ENCODE data around the gene C5orf34.
A peak's percentile ranks its signal among the peaks of the same experiment; 100 is the strongest.
"Not testable (repeated sequence)": the region's sequence is repeated elsewhere in the genome, so short reads cannot be mapped to it uniquely, and the experiment has no call there.

The C5orf34 gene

GRCh38 chr5:43543434-43543833 lies 28.5 kb upstream of the C5orf34 start:
- Mint-ChIP-seq H3K27me3 (ENCODE audit: low read depth) (no peaks in the 10 kb centered on the region), H3K36me3 (ENCODE audit: low read depth) (peaks cover 33% of the 10 kb centered on the region), H3K4me1 (ENCODE audit: low read depth) (peaks cover 9% of the 10 kb centered on the region), H3K4me3 (no peak overlapping the region), H3K27ac (no peak overlapping the region), H3K9me3 (no peaks in the 10 kb centered on the region)

- no peak overlapping the region for H3K4me3 Mint-ChIP-seq
- H3K27ac Mint-ChIP-seq: no peak overlapping the region
- no peaks in the 10 kb centered on the region for H3K27me3 Mint-ChIP-seq (ENCODE audit: low read depth)
- H3K9me3 Mint-ChIP-seq: no peaks in the 10 kb centered on the region
- peaks cover 9% of the 10 kb centered on the region for H3K4me1 Mint-ChIP-seq (ENCODE audit: low read depth)
- peaks cover 34% of the 10 kb centered on the region for H3K36me3 Mint-ChIP-seq (ENCODE audit: low read depth)
These were observed 25.8 kb upstream of the C5orf34 start for GRCh38 chr5:43540746-43541145.

- H3K9me3 Mint-ChIP-seq: no peaks in the 10 kb centered on the region
- H3K27ac Mint-ChIP-seq: no peak overlapping the region
- peaks cover 13% of the 10 kb centered on the region for H3K4me1 Mint-ChIP-seq (ENCODE audit: low read depth)
- no peak overlapping the region for H3K4me3 Mint-ChIP-seq
- H3K36me3 Mint-ChIP-seq (ENCODE audit: low read depth): peaks cover 44% of the 10 kb centered on the region
- no peaks in the 10 kb centered on the region for H3K27me3 Mint-ChIP-seq (ENCODE audit: low read depth)
These were observed 22.0 kb upstream of the C5orf34 start for GRCh38 chr5:43536972-43537371.

GRCh38 chr5:43533646-43534045 lies 18.7 kb upstream of the C5orf34 start:
- H3K36me3 Mint-ChIP-seq (ENCODE audit: low read depth): peaks cover 53% of the 10 kb centered on the region
- H3K27me3 Mint-ChIP-seq (ENCODE audit: low read depth): no peaks in the 10 kb centered on the region
- H3K9me3 Mint-ChIP-seq: no peaks in the 10 kb centered on the region
- H3K27ac Mint-ChIP-seq: peak overlapping the region; percentile 55
- no peak overlapping the region for H3K4me3 Mint-ChIP-seq
- peaks cover 13% of the 10 kb centered on the region for H3K4me1 Mint-ChIP-seq (ENCODE audit: low read depth)

- no peaks in the 10 kb centered on the region for H3K27me3 Mint-ChIP-seq (ENCODE audit: low read depth)
- no peak overlapping the region for H3K4me3 Mint-ChIP-seq
- H3K9me3 Mint-ChIP-seq: no peaks in the 10 kb centered on the region
- peaks cover 60% of the 10 kb centered on the region for H3K36me3 Mint-ChIP-seq (ENCODE audit: low read depth)
- peaks cover 14% of the 10 kb centered on the region for H3K4me1 Mint-ChIP-seq (ENCODE audit: low read depth)
- H3K27ac Mint-ChIP-seq: no peak overlapping the region
These were observed 15.7 kb upstream of the C5orf34 start for GRCh38 chr5:43530648-43531047.

GRCh38 chr5:43523662-43524072 lies 8.7 kb upstream of the C5orf34 start:
- Mint-ChIP-seq H3K4me1 (ENCODE audit: low read depth) (peaks cover 3% of the 10 kb centered on the region), H3K4me3 (no peak overlapping the region), H3K9me3 (no peaks in the 10 kb centered on the region), H3K36me3 (ENCODE audit: low read depth) (peaks cover 37% of the 10 kb centered on the region), H3K27ac (no peak overlapping the region), H3K27me3 (ENCODE audit: low read depth) (no peaks in the 10 kb centered on the region)

GRCh38 chr5:43520615-43521014 lies 5.7 kb upstream of the C5orf34 start:
- H3K27ac Mint-ChIP-seq: no peak overlapping the region
- peaks cover 21% of the 10 kb centered on the region for H3K36me3 Mint-ChIP-seq (ENCODE audit: low read depth)
- H3K4me1 Mint-ChIP-seq (ENCODE audit: low read depth): peaks cover 8% of the 10 kb centered on the region
- H3K27me3 Mint-ChIP-seq (ENCODE audit: low read depth): no peaks in the 10 kb centered on the region
- H3K9me3 Mint-ChIP-seq: no peaks in the 10 kb centered on the region
- H3K4me3 Mint-ChIP-seq: no peak overlapping the region

GRCh38 chr5:43515678-43516048 lies 715 bp upstream of the C5orf34 start:
- H3K4me3 Mint-ChIP-seq: peak overlapping the region; percentile 90
- no peaks in the 10 kb centered on the region for H3K27me3 Mint-ChIP-seq (ENCODE audit: low read depth)

GRCh38 chr5:43514471-43514815 lies 505 bp downstream of the C5orf34 start:
- H3K27me3 Mint-ChIP-seq (ENCODE audit: low read depth): no peaks in the 10 kb centered on the region
- H3K36me3 Mint-ChIP-seq (ENCODE audit: low read depth): peaks cover 9% of the 10 kb centered on the region
- no peaks in the 10 kb centered on the region for H3K9me3 Mint-ChIP-seq
- peak overlapping the region; percentile 90 for H3K4me3 Mint-ChIP-seq
- peaks cover 30% of the 10 kb centered on the region for H3K4me1 Mint-ChIP-seq (ENCODE audit: low read depth)
- H3K27ac Mint-ChIP-seq: peak overlapping the region; percentile 97

More at GRCh38 chr5:43515678-43516048, 715 bp upstream of the C5orf34 start:
- Mint-ChIP-seq H3K36me3 (ENCODE audit: low read depth) (peaks cover 9% of the 10 kb centered on the region), H3K4me1 (ENCODE audit: low read depth) (peaks cover 30% of the 10 kb centered on the region), H3K9me3 (no peaks in the 10 kb centered on the region), H3K27ac (peak overlapping the region; percentile 97)

- Mint-ChIP-seq H3K27me3 (ENCODE audit: low read depth) (no peaks in the 10 kb centered on the region), H3K4me1 (ENCODE audit: low read depth) (peaks cover 30% of the 10 kb centered on the region), H3K4me3 (peak overlapping the region; percentile 90), H3K27ac (peak overlapping the region; percentile 97), H3K36me3 (ENCODE audit: low read depth) (peaks cover 9% of the 10 kb centered on the region), H3K9me3 (no peaks in the 10 kb centered on the region)
These were observed 923 bp downstream of the C5orf34 start for GRCh38 chr5:43514025-43514424.

GRCh38 chr5:43511062-43511461 lies 3.9 kb downstream of the C5orf34 start:
- H3K27ac Mint-ChIP-seq; H3K4me3 Mint-ChIP-seq; H3K9me3 Mint-ChIP-seq; H3K27me3 Mint-ChIP-seq (ENCODE audit: low read depth): not testable (repeated sequence)
- Mint-ChIP-seq H3K4me1 (ENCODE audit: low read depth) (peaks cover 24% of the 10 kb centered on the region), H3K36me3 (ENCODE audit: low read depth) (peaks cover 13% of the 10 kb centered on the region)

GRCh38 chr5:43498581-43498980 lies 16.4 kb downstream of the C5orf34 start:
- Mint-ChIP-seq H3K9me3 (no peaks in the 10 kb centered on the region), H3K4me3 (no peak overlapping the region), H3K36me3 (ENCODE audit: low read depth) (peaks cover 9% of the 10 kb centered on the region), H3K27me3 (ENCODE audit: low read depth) (no peaks in the 10 kb centered on the region), H3K27ac (no peak overlapping the region), H3K4me1 (ENCODE audit: low read depth) (no peaks in the 10 kb centered on the region)

GRCh38 chr5:43497311-43498104 lies 17.4 kb downstream of the C5orf34 start:
- H3K36me3 Mint-ChIP-seq (ENCODE audit: low read depth): peaks cover 5% of the 10 kb centered on the region
- H3K9me3 Mint-ChIP-seq: no peaks in the 10 kb centered on the region
- H3K4me1 Mint-ChIP-seq (ENCODE audit: low read depth): no peaks in the 10 kb centered on the region
- no peaks in the 10 kb centered on the region for H3K27me3 Mint-ChIP-seq (ENCODE audit: low read depth)
- no peak overlapping the region for H3K4me3 Mint-ChIP-seq
- no peak overlapping the region for H3K27ac Mint-ChIP-seq

- no peaks in the 10 kb centered on the region for H3K27me3 Mint-ChIP-seq (ENCODE audit: low read depth)
- H3K4me1 Mint-ChIP-seq (ENCODE audit: low read depth): no peaks in the 10 kb centered on the region
- H3K36me3 Mint-ChIP-seq (ENCODE audit: low read depth): peaks cover 5% of the 10 kb centered on the region
- no peaks in the 10 kb centered on the region for H3K9me3 Mint-ChIP-seq
- no peak overlapping the region for H3K27ac Mint-ChIP-seq
- no peak overlapping the region for H3K4me3 Mint-ChIP-seq
These were observed 23.6 kb downstream of the C5orf34 start for GRCh38 chr5:43491326-43491725.

- Mint-ChIP-seq H3K4me1 (ENCODE audit: low read depth) (peaks cover 30% of the 10 kb centered on the region), H3K27me3 (ENCODE audit: low read depth) (no peaks in the 10 kb centered on the region), H3K4me3 (no peak overlapping the region), H3K36me3 (ENCODE audit: low read depth) (peaks cover 9% of the 10 kb centered on the region), H3K27ac (no peak overlapping the region), H3K9me3 (no peaks in the 10 kb centered on the region)
These were observed 28.6 kb downstream of the C5orf34 start for GRCh38 chr5:43486353-43486752.
